ENCODE measurements around the gene LAPTM5. TPM values are rescaled to one million over a fixed set of nuclear protein-coding genes. Genes with fewer than 3 reads are reported as not detected.
A peak's percentile ranks its signal among the peaks of the same experiment; 100 is the strongest.

LAPTM5 gene
- total and polyA plus RNA-seq, 2 of the 8 experiments (the other 6 are each of a cell fraction or from before 2014, with no cell fraction given) = 0.37 to 1.4 TPM

- Histone ChIP-seq H3K27me3 (replicated peaks in 1 of 4; ENCODE audit: control insufficient read depth in 3 of 4, extremely low read depth in 1 of 4, insufficient read depth in 3 of 4, low read length in 3 of 4) (no peaks in the 10 kb centered on the region), H3K4me2 (ENCODE audit: insufficient read depth in 1 of 2, low read depth in 2 of 2, low read length in 2 of 2) (no peak overlapping the region), H3K4ac (replicated peaks; ENCODE audit: insufficient read length, low read depth, low read length) (no peak overlapping the region), H2BK120ac (replicated peaks; ENCODE audit: low read depth, low read length) (no peak overlapping the region), H3K23ac (ENCODE audit: insufficient read length) (no peak overlapping the region), H3K23me2 (ENCODE audit: low read depth, low read length) (peaks cover 11% of the 10 kb centered on the region; the same call in 1 of the 2 replicates), H3K4me1 (replicated peaks in 1 of 4; ENCODE audit: control insufficient read depth in 3 of 4, insufficient read depth in 4 of 4, low read length in 3 of 4) (peaks cover 0 to 3% (median 0%) of the 10 kb centered on the region in 4 experiments; a peak in 3 of 7 replicates), H3K9ac (replicated peaks in 1 of 4; ENCODE audit: extremely low read depth in 1 of 4, low read depth in 3 of 4, low read length in 3 of 4) (no peak overlapping the region), H2BK12ac (ENCODE audit: low read depth, low read length) (no peak overlapping the region), H2BK15ac (ENCODE audit: low read length) (no peak overlapping the region), H3K56ac (replicated peaks; ENCODE audit: insufficient read length, low read depth, low read length) (no peak overlapping the region), H3K14ac (ENCODE audit: insufficient read length) (no peak overlapping the region), H2AK5ac (ENCODE audit: low read depth, low read length) (no peak overlapping the region), H4K8ac (ENCODE audit: extremely low read depth, insufficient read depth, low read length) (peak overlapping the region; percentile 71), H3K27ac (ENCODE audit: low read depth, low read length) (no peak overlapping the region), H4K5ac (ENCODE audit: insufficient read length, low read depth, low read length) (no peak overlapping the region), H3K4me3 (ENCODE audit: extremely low read depth in 1 of 4, insufficient read depth in 2 of 4, low read depth in 3 of 4, low read length in 4 of 4) (no peak overlapping the region), H2AFZ (ENCODE audit: low read length) (peak overlapping the region; percentile 27; the same call in 1 of the 2 replicates), H3K9me3 (ENCODE audit: insufficient read depth in 2 of 2, low read depth in 1 of 2, low read length in 1 of 2) (no peaks in the 10 kb centered on the region), H3K36me3 (ENCODE audit: control insufficient read depth in 2 of 4, insufficient read depth in 4 of 4, low read length in 3 of 4) (no peaks in the 10 kb centered on the region), H2BK20ac (ENCODE audit: low read length) (no peak overlapping the region), H3K79me2 (ENCODE audit: control insufficient read depth in 1 of 2, insufficient read depth in 2 of 2, low read length in 2 of 2) (no peaks in the 10 kb centered on the region), H4K91ac (replicated peaks; ENCODE audit: insufficient read length, low read length) (no peak overlapping the region), H3K79me1 (ENCODE audit: low read depth, low read length) (no peaks in the 10 kb centered on the region), H2BK5ac (ENCODE audit: low read depth, low read length) (no peak overlapping the region), H3K18ac (ENCODE audit: extremely low read depth, low read length) (no peak overlapping the region; the same call in 1 of the 2 replicates), H4K20me1 (replicated peaks in 1 of 2; ENCODE audit: control insufficient read depth in 1 of 2, insufficient read depth in 2 of 2, low read length in 2 of 2) (peaks cover 0 to 3% of the 10 kb centered on the region in 2 experiments)
- 88% methylated on average over 15 of the region's 17 CpGs; no CpG with 5 or more reads in 1 of the 2 experiments for WGBS, 2 experiments (ENCODE audit: extremely low coverage in 1 of 2, insufficient coverage in 1 of 2, insufficient read length in 1 of 2, insufficient replicate concordance in 2 of 2, low coverage in 1 of 2, low lambda C conversion rate in 2 of 2, missing lambda C conversion rate in 1 of 2)
- POLR2A ChIA-PET (ENCODE audit: partially characterized antibody) = interaction anchor here (1.2 kb wide), 1 partner anchor 9 kb away, joined by 3 read pairs; no protein-coding TSS in a partner anchor
- CTCF ChIA-PET (ENCODE audit: partially characterized antibody) = interaction anchor here (0.5 to 2.6 kb wide), 7 partner anchors 10 to 1105 kb away, joined by 3 to 15 read pairs (median 4); no protein-coding TSS in a partner anchor
- DNase-seq (ENCODE audit: low read depth in 1 of 2, low spot score in 2 of 2) (no peak), FAIRE-seq (no peak)
- no peak for TF ChIP-seq SAP30 (IDR thresholded peaks at IDR 0.05; ENCODE audit: insufficient read depth, insufficient replicate concordance, low read length)
- no peak for TF ChIP-seq KDM5A (IDR thresholded peaks at IDR 0.05; ENCODE audit: low read length)
- no peak for TF ChIP-seq CEBPB (IDR thresholded peaks at IDR 0.05; ENCODE audit: low read depth, low read length)
- TF ChIP-seq RFX5 (IDR thresholded peaks at IDR 0.05; ENCODE audit: borderline replicate concordance, low read depth, low read length) = no peak
- no peak for TF ChIP-seq BRCA1 (IDR thresholded peaks at IDR 0.05; ENCODE audit: low read depth, low read length)
- TF ChIP-seq GABPA (IDR thresholded peaks at IDR 0.05; ENCODE audit: borderline replicate concordance, insufficient read depth, low read length) = no peak
- no peak for TF ChIP-seq EZH2 (IDR thresholded peaks at IDR 0.05; ENCODE audit: low read depth, low read length, severe bottlenecking)
Observed at GRCh38 chr1:30698401-30698981, 59.1 kb downstream of the LAPTM5 start.
